Activated CD8-positive, alpha-beta memory T cell treated with anti-CD3 and anti-CD28 coated beads, Interleukin-2, amount 50 U/mL, for 48 hours (primary cell): ENCODE data around the gene ALOX12.
"Not testable (repeated sequence)": the region's sequence is repeated elsewhere in the genome, so short reads cannot be mapped to it uniquely, and the experiment has no call there.

Experiments used
- DNase-seq: peaks from one replicate; pipeline ENCODE4 v3.0.0-alpha.2; 2020

The ALOX12 gene

DNA sequence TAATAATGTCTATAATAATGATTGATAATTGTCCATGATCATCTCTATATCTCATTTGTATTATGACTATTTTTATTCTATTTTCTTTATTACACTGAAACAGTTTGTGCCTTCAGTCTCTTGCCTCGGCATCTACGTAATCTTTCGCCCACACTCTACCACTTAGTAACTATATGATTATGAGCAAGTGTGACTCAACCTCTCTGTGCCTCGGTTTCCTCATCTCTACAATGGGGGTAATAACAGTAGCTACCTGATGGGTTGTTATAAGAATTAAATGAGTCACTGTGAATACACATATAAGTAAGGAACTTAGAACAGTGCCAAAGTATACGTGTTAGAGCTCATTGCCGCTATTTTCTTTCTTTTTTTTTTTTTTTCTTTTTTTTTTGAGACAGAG, 51.7 kb downstream of the ALOX12 start:
- DNase-seq = no peak

DNA sequence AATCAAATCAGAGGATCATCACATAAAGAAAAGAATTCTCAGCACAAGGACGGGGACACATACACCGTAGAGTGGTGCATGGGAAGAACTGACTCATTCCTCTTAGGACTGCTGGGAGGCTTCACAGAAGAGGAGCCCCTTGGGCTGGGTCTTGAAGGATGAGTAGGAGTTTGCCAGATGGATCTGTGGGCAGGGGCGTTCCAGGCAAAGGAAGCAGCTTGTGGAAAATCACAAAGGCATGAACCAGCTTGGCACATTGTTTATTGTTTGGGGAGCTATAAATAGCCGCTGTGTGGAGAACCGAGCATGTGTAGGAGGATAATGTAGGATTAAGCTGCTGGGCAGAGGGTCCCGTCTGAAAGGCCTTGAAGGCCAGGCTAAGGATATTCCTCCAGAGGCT, 53.1 kb downstream of the ALOX12 start:
- no peak for DNase-seq

DNA sequence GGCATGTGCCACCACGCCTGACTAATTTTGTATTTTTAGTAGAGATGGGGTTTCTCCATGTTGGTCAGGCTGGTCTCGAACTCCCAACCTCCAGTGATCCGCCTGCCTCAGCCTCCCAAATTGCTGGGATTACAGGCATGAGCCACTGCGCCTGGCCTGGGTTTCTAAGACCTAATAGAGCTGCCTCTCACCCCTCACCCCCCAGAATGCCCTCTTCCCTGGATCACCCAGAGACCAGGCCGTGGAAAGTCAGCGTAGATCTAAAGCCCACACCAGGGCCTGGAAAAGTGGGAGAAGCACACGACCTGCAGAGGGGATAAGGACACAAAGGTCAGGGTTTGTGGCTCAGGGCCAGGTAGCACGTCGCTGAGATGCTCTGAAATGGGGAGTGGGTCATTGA, 54.7 kb downstream of the ALOX12 start:
- not testable (repeated sequence) for DNase-seq

- DNase-seq = no peak
These were observed 60.5 kb downstream of the ALOX12 start for GRCh38 chr17:7056386-7056785.

DNA sequence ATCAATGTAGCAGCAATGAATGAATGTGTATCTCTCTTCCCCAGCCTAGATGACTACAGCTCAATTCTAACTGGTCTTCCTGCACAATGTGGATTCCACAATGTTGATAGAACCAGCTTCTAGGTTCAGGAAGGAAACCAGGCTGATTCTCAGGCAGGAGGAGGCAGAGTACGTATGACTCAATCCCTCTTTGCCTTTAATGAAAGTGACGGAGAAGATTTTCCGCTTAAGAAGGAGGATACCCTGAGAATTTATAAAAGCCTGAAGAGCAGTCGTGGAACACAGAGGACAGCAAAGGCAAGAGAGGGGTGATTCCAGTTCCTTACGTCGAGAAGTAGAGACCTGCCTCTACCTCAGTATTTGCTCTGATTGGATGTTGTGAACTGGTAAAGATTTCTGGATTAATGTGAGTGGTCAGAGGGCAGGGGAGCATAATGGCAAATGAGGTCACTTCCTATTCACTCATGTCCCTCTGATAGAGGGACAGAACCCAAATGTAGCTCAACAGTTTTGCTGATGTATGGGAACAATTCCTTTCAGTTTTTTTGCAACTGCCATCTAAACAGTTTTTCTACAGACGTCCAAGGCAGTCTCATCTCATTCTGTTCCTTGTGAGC, 63.1 kb downstream of the ALOX12 start:
- DNase-seq = no peak
